ENCODE measurements around the gene PRSS58. TPM values are rescaled to one million over a fixed set of nuclear protein-coding genes. Genes with fewer than 3 reads are reported as not detected.

Gene PRSS58
- total RNA-seq, 3 donors from 2014 or later: not detected

- peaks cover 0 to 18% of the 10 kb centered on the region in 2 donors for H3K9me3 ChIP-seq
- H3K27ac ChIP-seq: no peak overlapping the region
- TF ChIP-seq CTCF (IDR thresholded peaks at IDR 0.05): no peak
- TF ChIP-seq POLR2A (IDR thresholded peaks at IDR 0.05): no peak
- no peak for TF ChIP-seq POLR2AphosphoS5 (IDR thresholded peaks at IDR 0.05)
- DNase-seq (ENCODE audit: low spot score in 2 of 2): no peak
- no peaks in the 10 kb centered on the region for H3K36me3 ChIP-seq
- intact Hi-C loops (cut with DNase I; ENCODE audit: low total_unique reads): no loop called here
- H3K4me3 ChIP-seq: no peak overlapping the region
- H3K27me3 ChIP-seq: no peaks in the 10 kb centered on the region
- H3K4me1 ChIP-seq: no peaks in the 10 kb centered on the region
Measured at GRCh38 chr7:142279601-142280000, 21.7 kb upstream of the PRSS58 start.

- Histone ChIP-seq H3K4me1 (no peaks in the 10 kb centered on the region), H3K4me3 (no peak overlapping the region), H3K27me3 (no peaks in the 10 kb centered on the region), H3K27ac (no peak overlapping the region), H3K9me3 (peaks cover 0 to 25% of the 10 kb centered on the region in 2 donors), H3K36me3 (no peaks in the 10 kb centered on the region)
- TF ChIP-seq POLR2A (IDR thresholded peaks at IDR 0.05) (no peak), CTCF (IDR thresholded peaks at IDR 0.05) (no peak), POLR2AphosphoS5 (IDR thresholded peaks at IDR 0.05) (no peak)
- DNase-seq (ENCODE audit: low spot score in 2 of 2): no peak
- intact Hi-C loops (cut with DNase I; ENCODE audit: low total_unique reads): no loop called here
Measured at GRCh38 chr7:142275028-142275427, 17.2 kb upstream of the PRSS58 start.

DNA sequence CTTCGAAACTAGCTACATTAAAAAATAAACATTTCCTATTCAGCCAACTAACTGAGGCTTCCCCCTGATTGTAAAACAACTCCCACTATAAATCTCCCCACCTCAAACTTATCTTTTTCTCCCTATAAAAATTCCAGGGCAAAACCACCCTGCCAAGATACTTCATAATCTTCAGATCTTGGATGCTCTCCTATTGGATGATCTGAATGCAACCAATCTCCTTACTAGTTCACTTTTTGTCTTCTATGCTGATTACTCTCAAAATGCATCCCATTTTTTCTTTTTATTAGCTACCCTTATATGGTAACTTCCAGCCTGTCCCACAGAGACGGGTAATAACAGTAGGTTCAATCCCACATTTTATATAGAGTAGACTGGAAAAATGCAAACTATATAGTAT, 15.0 kb upstream of the PRSS58 start:
- H3K9me3 ChIP-seq: peaks cover 0 to 25% of the 10 kb centered on the region in 2 donors
- TF ChIP-seq POLR2A (IDR thresholded peaks at IDR 0.05): no peak
- TF ChIP-seq CTCF (IDR thresholded peaks at IDR 0.05): no peak
- TF ChIP-seq POLR2AphosphoS5 (IDR thresholded peaks at IDR 0.05): no peak
- DNase-seq (ENCODE audit: low spot score in 2 of 2): no peak
- no peak overlapping the region for H3K4me3 ChIP-seq
- intact Hi-C loops (cut with DNase I; ENCODE audit: low total_unique reads): no loop called here
- H3K27me3 ChIP-seq: no peaks in the 10 kb centered on the region
- no peaks in the 10 kb centered on the region for H3K36me3 ChIP-seq
- no peaks in the 10 kb centered on the region for H3K4me1 ChIP-seq
- H3K27ac ChIP-seq: no peak overlapping the region

GRCh38 chr7:142263598-142264380, 5.9 kb upstream of the PRSS58 start:
- H3K9me3 ChIP-seq: peaks cover 0 to 15% of the 10 kb centered on the region in 2 donors
- H3K36me3 ChIP-seq: no peaks in the 10 kb centered on the region
- no peak for DNase-seq (ENCODE audit: low spot score in 2 of 2)
- H3K4me3 ChIP-seq: no peak overlapping the region
- no peak for TF ChIP-seq POLR2AphosphoS5 (IDR thresholded peaks at IDR 0.05)
- H3K27me3 ChIP-seq: no peaks in the 10 kb centered on the region
- H3K4me1 ChIP-seq: no peaks in the 10 kb centered on the region
- H3K27ac ChIP-seq: no peak overlapping the region
- intact Hi-C loops (cut with DNase I; ENCODE audit: low total_unique reads): no loop called here

DNA sequence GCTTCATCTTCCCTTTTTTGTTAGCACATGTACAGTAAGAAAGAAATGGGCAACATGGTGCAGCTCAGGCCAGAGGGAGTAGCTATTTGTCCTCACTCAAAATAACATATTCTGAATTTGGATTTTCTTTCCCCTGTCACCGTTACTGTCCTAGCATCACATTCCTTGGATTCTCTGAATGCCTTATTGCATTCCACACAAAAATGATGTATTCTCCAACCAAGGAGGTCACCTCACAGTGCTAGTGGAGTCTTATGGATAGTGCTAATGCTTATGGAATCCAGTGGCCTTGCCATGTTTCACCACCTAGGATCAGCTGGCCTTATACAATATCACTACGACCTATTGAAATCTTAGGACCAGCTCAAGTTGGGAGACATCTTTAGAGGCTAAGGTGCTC, 7.2 kb downstream of the PRSS58 start:
- Histone ChIP-seq H3K9me3 (no peaks in the 10 kb centered on the region), H3K27me3 (no peaks in the 10 kb centered on the region), H3K27ac (no peak overlapping the region), H3K36me3 (no peaks in the 10 kb centered on the region), H3K4me3 (no peak overlapping the region), H3K4me1 (no peaks in the 10 kb centered on the region)
- intact Hi-C loops (cut with DNase I; ENCODE audit: low total_unique reads): no loop called here
- no peak for DNase-seq (ENCODE audit: low spot score in 2 of 2)
- TF ChIP-seq POLR2A (IDR thresholded peaks at IDR 0.05) (no peak), POLR2AphosphoS5 (IDR thresholded peaks at IDR 0.05) (no peak), CTCF (IDR thresholded peaks at IDR 0.05) (no peak)

Data from breast epithelium (tissue), 4 donors.